Upper lobe of left lung (tissue), 6 donors: Measurements from ENCODE around the gene ENG. TPM values are rescaled to one million over a fixed set of nuclear protein-coding genes. Genes with fewer than 3 reads are reported as not detected.

Experiments used
- ATAC-seq, 2 donors: fragments of 200-7000 bp; cut with Tn5 transposase; one replicate each; pipeline ENCODE4 v1.9.1; 2022; ENCODE audit warnings: mild to moderate bottlenecking in 2 of 2, moderate library complexity in 2 of 2; ENCODE audit not compliant: low FRiP score in 2 of 2
- DNase-seq, 2 donors: peaks; one replicate each; pipeline ENCODE4 v3.0.0-alpha.2; 2019 to 2020
- H3K27ac ChIP-seq, 4 donors: fragments of 200-600 bp; sonication (generic); one replicate each; pipeline ENCODE4 v1.5.1; 2016 to 2019
- H3K27me3 ChIP-seq, 4 donors: fragments of 200-600 bp; sonication (generic); one replicate each; pipeline ENCODE4 v1.5.1; 2017 to 2019
- H3K36me3 ChIP-seq, 4 donors: fragments of 200-600 bp; sonication (generic); one replicate each; pipeline ENCODE4 v1.5.1; 2016 to 2019
- H3K4me1 ChIP-seq, 4 donors: fragments of 200-600 bp; sonication (generic); one replicate each; pipeline ENCODE4 v1.5.1; 2018 to 2019
- H3K4me3 ChIP-seq, 4 donors: fragments of 200-600 bp; sonication (generic); one replicate each; pipeline ENCODE4 v1.5.1; 2017 to 2019; ENCODE audit warnings: mild to moderate bottlenecking in 2 of 4, moderate library complexity in 1 of 4
- H3K9me3 ChIP-seq, 4 donors: fragments of 200-600 bp; sonication (generic); one replicate each; pipeline ENCODE4 v1.5.1; 2018 to 2019
- EP300 ChIP-seq, 4 donors: sonication (generic); formaldehyde crosslinking; IDR thresholded peaks; one replicate each; pipeline ENCODE4 v1.5.1; 2017; ENCODE audit warnings: antibody characterized with exemption in 4 of 4, control low read depth in 2 of 4
- POLR2A ChIP-seq, 4 donors: fragments of 450-650 bp; IDR thresholded peaks; one replicate each; pipeline ENCODE4 v1.5.1; 2016 to 2017; ENCODE audit warnings: antibody characterized with exemption in 4 of 4, mild to moderate bottlenecking in 2 of 4
- POLR2AphosphoS5 ChIP-seq, 2 donors: sonication (generic); formaldehyde crosslinking; IDR thresholded peaks; one replicate each; pipeline ENCODE4 v1.5.1; 2017; ENCODE audit warnings: antibody characterized with exemption in 2 of 2
- WGBS, 2 donors: methylation state at CpG; one replicate each; pipeline ENCODE4 v1.1.5; 2017 to 2018; 5-methylcytosine and 5-hydroxymethylcytosine counted together
- total RNA-seq, 6 donors: library from RNA; depleted of rRNA in 4 of 6; stranded (reverse); fragments of >200 nt in 4 of 6; gene quantifications; one replicate each; pipeline versions ENCODE4 v1.1.0 to v1.2.1, GENCODE V29; 2016 to 2021
- TF ChIP-seq, protein P1 (sequence below), 6 experiments: fragments of 450-650 bp in 4 of 6; fragments of 200-600 bp in 2 of 6; sonication (generic) in 2 of 6; IDR thresholded peaks; one replicate each; pipeline ENCODE4 v1.5.1; 2016 to 2019; ENCODE audit warnings: antibody characterized with exemption in 6 of 6
- donor health status: DM: no; HTN: no; CAD: no; lungs with moderate emphysema.
- donor health status: DM: no; HTN: yes; CAD: no; lungs with severe emphysema.

The ENG gene
- total RNA-seq, 6 donors from 2014 or later: 45.7 to 378 (median 178) TPM

DNA sequence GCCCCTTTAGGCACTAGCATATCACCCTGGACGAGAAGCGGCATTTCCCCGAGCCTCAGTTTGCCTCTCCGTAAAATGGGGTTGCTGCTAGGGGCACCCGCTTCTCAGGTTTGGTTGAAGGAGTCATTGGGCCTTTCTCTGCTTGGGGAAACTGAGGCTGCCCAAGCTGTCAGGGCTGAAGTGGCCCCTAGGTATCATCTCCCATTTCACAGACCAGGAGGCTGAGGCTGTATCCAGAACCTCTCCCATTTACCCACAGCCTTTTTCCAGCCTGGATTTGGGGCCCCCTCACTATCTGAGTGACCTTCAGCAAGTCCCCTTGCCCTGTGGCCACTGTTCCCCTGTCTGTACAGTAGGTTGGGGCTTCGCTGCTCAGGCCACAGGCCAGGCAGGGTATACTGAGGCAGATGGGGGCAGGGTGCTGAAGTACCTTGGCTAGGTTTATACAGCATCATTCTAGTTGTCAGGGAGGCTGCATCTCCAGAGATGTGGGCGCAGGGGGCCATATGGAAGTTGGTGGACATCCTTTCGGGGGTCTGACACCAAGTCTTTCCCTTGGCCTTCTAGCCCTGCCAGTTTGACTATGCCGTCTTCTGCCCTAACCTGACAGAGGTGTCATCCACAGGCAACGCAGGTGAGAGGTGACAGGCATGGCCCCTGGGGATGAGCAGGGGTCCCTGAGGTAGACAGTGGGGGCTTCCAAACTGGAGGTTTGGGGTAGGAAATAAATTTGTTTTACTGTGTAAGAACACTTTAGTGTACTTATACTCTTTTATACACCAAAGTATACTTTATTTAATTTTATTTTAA, 43.9 kb downstream of the ENG start:
- Histone ChIP-seq H3K9me3 (no peaks in the 10 kb centered on the region), H3K27me3 (no peaks in the 10 kb centered on the region), H3K36me3 (peaks cover 22 to 94% (median 76%) of the 10 kb centered on the region in 4 donors), H3K4me3 (no peak overlapping the region), H3K4me1 (peaks cover 6 to 28% (median 10%) of the 10 kb centered on the region in 4 donors), H3K27ac (peak overlapping the region in 2 of 4 donors; percentile 18 to 64)
- no peak for DNase-seq
- 95% methylated on average over 8 to 10 of the region's 10 CpGs for WGBS, 2 donors
- TF ChIP-seq, protein P1, sequence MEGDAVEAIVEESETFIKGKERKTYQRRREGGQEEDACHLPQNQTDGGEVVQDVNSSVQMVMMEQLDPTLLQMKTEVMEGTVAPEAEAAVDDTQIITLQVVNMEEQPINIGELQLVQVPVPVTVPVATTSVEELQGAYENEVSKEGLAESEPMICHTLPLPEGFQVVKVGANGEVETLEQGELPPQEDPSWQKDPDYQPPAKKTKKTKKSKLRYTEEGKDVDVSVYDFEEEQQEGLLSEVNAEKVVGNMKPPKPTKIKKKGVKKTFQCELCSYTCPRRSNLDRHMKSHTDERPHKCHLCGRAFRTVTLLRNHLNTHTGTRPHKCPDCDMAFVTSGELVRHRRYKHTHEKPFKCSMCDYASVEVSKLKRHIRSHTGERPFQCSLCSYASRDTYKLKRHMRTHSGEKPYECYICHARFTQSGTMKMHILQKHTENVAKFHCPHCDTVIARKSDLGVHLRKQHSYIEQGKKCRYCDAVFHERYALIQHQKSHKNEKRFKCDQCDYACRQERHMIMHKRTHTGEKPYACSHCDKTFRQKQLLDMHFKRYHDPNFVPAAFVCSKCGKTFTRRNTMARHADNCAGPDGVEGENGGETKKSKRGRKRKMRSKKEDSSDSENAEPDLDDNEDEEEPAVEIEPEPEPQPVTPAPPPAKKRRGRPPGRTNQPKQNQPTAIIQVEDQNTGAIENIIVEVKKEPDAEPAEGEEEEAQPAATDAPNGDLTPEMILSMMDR (IDR thresholded peaks at IDR 0.05): no peak
- TF ChIP-seq EP300 (IDR thresholded peaks at IDR 0.05): no peak
- no peak for TF ChIP-seq POLR2A (IDR thresholded peaks at IDR 0.05)
- TF ChIP-seq POLR2AphosphoS5 (IDR thresholded peaks at IDR 0.05): no peak
- ATAC-seq: no peak

DNA sequence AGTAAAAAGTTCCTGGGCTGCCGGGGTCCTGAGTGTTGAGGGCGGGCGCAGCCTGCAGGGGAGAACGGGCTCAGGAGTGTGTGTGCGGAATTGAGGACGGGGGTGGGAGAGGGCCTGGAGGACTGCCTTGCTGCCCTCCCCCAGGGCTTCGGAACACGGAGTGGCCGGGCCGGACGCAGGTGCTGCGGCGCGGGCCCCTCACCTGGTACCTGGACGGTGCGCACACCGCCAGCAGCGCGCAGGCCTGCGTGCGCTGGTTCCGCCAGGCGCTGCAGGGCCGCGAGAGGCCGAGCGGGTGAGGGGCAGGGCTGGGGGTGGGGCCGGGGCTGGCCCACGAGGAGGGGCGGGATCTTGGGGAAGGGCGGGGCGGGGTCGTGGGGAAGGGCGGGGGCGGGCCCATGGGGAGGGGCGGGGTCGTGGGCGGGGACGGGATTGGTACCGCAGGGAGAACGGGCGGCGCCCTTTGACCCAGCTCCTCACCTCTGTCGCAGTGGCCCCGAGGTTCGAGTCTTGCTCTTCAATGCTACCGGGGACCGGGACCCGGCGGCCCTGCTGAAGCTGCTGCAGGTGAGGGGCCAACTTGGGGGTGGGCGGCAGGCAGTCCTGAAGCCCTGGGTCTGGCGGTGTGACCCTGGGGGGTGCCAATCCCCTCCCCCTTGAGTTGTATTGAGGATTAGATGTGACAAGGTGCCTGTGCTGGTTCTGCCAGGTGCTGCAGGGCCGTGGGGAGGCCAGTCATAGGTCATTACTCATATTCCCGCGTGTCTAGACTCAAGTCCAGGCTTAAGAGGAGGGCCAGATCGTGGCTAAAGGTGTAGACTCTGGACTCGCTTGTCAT, 44.7 kb downstream of the ENG start:
- peak overlapping the region in 3 of 4 donors; percentile 18 to 64 (median 39) for H3K27ac ChIP-seq
- DNase-seq: peak in 1 of 2 donors; percentile 87
- no peak overlapping the region for H3K4me3 ChIP-seq

DNA sequence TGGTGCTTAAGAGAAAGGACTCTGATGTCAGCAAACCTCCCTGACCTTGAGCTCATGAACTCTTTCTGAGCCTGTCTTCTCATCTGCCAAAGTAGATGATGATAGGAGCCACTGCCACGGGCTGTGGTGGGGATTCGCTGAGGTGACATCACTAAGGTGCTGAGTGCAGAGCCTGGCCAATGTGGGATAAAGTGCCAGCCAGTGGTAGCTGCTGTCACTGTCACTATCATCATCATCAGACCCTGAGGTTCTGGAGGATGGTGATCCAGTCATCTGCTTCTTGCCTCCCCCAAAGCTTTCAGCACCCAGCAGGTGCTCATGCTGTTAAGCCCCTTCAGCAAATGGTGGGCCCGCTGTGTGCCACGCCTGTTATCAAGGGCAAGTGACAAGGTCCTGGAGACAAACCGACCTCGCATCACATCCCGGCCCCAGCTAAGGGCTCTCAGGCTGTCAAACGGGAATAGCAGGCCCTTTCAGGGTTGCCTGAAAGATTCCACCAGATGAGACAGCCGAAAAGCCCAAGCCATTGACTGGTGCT, 45.4 kb downstream of the ENG start:
- 71 to 80% methylated on average over 3 to 9 of the region's 9 CpGs for WGBS, 2 donors
- H3K4me3 ChIP-seq: no peak overlapping the region

More for the DNA sequence above, 44.7 kb downstream of the ENG start:
- TF ChIP-seq EP300 (IDR thresholded peaks at IDR 0.05): no peak
- TF ChIP-seq, protein P1 (IDR thresholded peaks at IDR 0.05): no peak
- TF ChIP-seq POLR2AphosphoS5 (IDR thresholded peaks at IDR 0.05): no peak
- TF ChIP-seq POLR2A (IDR thresholded peaks at IDR 0.05): no peak
- H3K4me1 ChIP-seq: peaks cover 9 to 31% (median 15%) of the 10 kb centered on the region in 4 donors
- H3K27me3 ChIP-seq: no peaks in the 10 kb centered on the region
- ATAC-seq: peak in 1 of 2 donors; percentile 56
- 66 to 87% methylated on average over 16 to 23 of the region's 57 CpGs for WGBS, 2 donors
- no peaks in the 10 kb centered on the region for H3K9me3 ChIP-seq
- H3K36me3 ChIP-seq: peaks cover 17 to 92% (median 69%) of the 10 kb centered on the region in 4 donors

DNA sequence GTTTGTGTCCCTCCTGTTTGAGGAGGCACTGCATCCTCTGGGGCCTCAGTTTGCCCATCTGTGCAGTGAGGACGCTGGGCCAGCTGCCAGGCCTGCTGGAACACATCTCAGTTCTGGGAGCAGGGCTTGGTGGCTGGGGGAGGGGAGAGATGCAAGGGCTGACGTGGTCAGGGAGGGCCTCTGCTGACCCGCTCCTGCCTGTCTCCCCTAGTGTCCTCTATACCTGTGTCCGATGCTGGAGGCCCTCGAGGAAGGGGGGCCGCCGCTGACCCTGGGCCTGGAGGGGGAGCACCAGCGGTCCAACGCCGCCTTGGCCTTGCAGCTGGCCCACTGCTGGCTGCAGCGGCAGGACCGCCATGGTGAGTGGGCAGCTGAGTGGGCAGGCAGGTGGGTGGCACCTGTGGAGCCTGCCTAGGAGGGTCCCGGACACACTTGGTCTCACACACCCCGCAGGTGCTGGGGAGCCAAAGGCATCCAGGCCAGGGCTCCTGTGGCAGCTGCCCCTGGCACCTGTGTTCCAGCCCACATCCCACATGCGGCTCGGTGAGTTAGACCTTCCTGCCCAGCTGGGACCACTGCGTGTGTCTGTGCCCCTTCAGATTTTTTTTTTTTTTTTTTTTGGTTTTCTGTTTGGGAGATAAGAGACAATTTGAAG, 46.0 kb downstream of the ENG start:
- ATAC-seq: no peak
- TF ChIP-seq POLR2AphosphoS5 (IDR thresholded peaks at IDR 0.05) (no peak), EP300 (IDR thresholded peaks at IDR 0.05) (no peak)
- TF ChIP-seq, protein P1 (IDR thresholded peaks at IDR 0.05): no peak
- peaks cover 21 to 38% (median 24%) of the 10 kb centered on the region in 4 donors for H3K4me1 ChIP-seq
- no peaks in the 10 kb centered on the region for H3K27me3 ChIP-seq
- no peaks in the 10 kb centered on the region for H3K9me3 ChIP-seq
- H3K4me3 ChIP-seq: no peak overlapping the region
- WGBS, 2 donors: 90 to 92% methylated on average over 4 to 14 of the region's 17 CpGs
- no peak overlapping the region for H3K27ac ChIP-seq
- peak in 1 of 2 donors; percentile 78 for DNase-seq
- peaks cover 13 to 87% (median 56%) of the 10 kb centered on the region in 4 donors for H3K36me3 ChIP-seq

More for the DNA sequence above, 45.4 kb downstream of the ENG start:
- Histone ChIP-seq H3K9me3 (no peaks in the 10 kb centered on the region), H3K4me1 (peaks cover 16 to 38% (median 21%) of the 10 kb centered on the region in 4 donors), H3K27me3 (no peaks in the 10 kb centered on the region), H3K27ac (no peak overlapping the region), H3K36me3 (peaks cover 15 to 92% (median 62%) of the 10 kb centered on the region in 4 donors)
- no peak for ATAC-seq
- DNase-seq: no peak
- TF ChIP-seq EP300 (IDR thresholded peaks at IDR 0.05) (no peak), POLR2A (IDR thresholded peaks at IDR 0.05) (no peak), POLR2AphosphoS5 (IDR thresholded peaks at IDR 0.05) (no peak)
- TF ChIP-seq, protein P1 (IDR thresholded peaks at IDR 0.05): no peak
